Lower leg skin (tissue), 3 donors: ENCODE data around the gene ASB14.

Source experiments
- POLR2A ChIP-seq, 2 donors: fragments of 450-650 bp; IDR thresholded peaks; one replicate each; pipeline ENCODE4 v1.6.1; 2016 to 2017; ENCODE audit warnings: antibody characterized with exemption in 2 of 2, mild to moderate bottlenecking in 1 of 2, moderate library complexity in 1 of 2
- TF ChIP-seq, protein P1 (sequence below), 3 donors: fragments of 450-650 bp; IDR thresholded peaks; one replicate each; pipeline ENCODE4 v1.5.1; 2016; ENCODE audit warnings: antibody characterized with exemption in 3 of 3, mild to moderate bottlenecking in 3 of 3, moderate library complexity in 2 of 3

DNA sequence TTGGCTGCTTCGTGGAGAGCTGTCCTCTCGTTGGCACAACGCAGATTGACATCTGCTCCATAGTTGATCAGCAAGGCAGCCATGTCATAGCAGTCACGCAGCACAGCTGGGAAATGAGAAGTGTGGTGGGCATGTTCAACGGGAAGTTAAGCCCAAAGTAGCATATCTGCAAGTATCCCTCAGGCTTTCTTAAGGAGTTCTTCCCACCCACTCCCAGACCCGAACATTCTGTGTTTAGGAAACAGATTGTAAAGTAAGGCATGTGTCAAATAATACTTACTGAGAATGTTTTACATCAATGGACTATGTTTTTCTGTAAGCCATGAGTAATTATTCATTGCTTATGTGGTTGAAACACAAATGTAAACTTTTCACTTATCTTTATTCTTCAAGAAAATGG, 9.2 kb downstream of the ASB14 start:
- TF ChIP-seq, protein P1, sequence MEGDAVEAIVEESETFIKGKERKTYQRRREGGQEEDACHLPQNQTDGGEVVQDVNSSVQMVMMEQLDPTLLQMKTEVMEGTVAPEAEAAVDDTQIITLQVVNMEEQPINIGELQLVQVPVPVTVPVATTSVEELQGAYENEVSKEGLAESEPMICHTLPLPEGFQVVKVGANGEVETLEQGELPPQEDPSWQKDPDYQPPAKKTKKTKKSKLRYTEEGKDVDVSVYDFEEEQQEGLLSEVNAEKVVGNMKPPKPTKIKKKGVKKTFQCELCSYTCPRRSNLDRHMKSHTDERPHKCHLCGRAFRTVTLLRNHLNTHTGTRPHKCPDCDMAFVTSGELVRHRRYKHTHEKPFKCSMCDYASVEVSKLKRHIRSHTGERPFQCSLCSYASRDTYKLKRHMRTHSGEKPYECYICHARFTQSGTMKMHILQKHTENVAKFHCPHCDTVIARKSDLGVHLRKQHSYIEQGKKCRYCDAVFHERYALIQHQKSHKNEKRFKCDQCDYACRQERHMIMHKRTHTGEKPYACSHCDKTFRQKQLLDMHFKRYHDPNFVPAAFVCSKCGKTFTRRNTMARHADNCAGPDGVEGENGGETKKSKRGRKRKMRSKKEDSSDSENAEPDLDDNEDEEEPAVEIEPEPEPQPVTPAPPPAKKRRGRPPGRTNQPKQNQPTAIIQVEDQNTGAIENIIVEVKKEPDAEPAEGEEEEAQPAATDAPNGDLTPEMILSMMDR (IDR thresholded peaks at IDR 0.05), result no peak
- TF ChIP-seq POLR2A (IDR thresholded peaks at IDR 0.05), result no peak
